ENCODE results near the gene EXOC3. TPM values are rescaled to one million over a fixed set of nuclear protein-coding genes. Genes with fewer than 3 reads are reported as not detected.

EXOC3 gene
- total RNA-seq, 1 donor from 2014 or later, result 23.8 TPM

DNA sequence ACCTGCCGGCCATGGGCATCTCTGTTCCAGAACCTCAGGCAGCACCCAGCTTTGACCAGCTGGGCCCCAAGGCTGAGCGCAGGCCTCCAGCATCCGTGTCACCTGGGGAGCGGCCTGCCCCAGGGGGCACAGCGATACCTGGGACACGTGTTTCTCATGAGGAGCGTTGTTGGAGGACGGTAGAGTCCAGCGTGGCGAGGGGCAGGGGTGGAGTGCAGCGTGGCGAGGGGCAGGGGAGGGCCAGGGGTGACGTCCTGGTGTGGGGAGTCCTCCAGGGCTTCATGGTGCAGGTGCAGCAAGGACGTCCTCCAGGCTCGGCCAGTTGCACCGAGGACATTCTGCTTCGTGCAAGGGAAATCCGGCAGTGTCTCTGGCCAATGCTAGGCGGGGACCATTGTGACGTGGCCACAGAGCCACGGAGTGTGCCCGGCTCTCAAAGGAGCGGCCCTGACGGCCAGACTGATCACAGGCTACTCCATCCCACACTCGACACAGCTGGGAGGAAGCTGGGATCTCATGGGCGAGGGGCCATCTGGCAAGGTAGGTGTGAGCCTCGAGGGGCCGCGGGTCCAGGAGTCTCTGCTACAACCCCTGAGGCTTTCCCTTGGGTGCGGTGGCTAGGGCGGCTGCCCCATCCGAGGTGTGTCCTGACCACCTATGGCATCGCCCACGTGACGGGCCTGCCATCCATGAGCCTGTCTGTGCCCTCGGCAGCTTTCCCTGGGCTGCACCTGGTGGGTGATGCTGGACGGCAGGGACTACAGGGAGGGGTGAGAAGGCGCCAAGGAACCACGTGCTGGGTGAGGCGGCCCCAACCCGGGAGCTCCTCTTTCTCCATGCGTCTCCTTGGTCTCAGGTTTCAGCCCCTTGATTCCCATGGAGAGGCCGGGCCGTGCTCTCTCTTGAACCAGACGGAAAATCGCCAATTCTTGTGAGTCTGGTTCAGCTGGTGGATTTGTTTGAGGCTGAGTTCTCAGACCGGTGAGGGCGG lies 47.4 kb downstream of the EXOC3 start:
- no peak overlapping the region for H3K4me3 ChIP-seq (ENCODE audit: low read depth, low read length)
- TF ChIP-seq, protein P1, sequence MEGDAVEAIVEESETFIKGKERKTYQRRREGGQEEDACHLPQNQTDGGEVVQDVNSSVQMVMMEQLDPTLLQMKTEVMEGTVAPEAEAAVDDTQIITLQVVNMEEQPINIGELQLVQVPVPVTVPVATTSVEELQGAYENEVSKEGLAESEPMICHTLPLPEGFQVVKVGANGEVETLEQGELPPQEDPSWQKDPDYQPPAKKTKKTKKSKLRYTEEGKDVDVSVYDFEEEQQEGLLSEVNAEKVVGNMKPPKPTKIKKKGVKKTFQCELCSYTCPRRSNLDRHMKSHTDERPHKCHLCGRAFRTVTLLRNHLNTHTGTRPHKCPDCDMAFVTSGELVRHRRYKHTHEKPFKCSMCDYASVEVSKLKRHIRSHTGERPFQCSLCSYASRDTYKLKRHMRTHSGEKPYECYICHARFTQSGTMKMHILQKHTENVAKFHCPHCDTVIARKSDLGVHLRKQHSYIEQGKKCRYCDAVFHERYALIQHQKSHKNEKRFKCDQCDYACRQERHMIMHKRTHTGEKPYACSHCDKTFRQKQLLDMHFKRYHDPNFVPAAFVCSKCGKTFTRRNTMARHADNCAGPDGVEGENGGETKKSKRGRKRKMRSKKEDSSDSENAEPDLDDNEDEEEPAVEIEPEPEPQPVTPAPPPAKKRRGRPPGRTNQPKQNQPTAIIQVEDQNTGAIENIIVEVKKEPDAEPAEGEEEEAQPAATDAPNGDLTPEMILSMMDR (conservative IDR thresholded peaks at IDR 0.05; ENCODE audit: low read depth, low read length), result no peak
- no peak for DNase-seq (ENCODE audit: low read depth)

DNA sequence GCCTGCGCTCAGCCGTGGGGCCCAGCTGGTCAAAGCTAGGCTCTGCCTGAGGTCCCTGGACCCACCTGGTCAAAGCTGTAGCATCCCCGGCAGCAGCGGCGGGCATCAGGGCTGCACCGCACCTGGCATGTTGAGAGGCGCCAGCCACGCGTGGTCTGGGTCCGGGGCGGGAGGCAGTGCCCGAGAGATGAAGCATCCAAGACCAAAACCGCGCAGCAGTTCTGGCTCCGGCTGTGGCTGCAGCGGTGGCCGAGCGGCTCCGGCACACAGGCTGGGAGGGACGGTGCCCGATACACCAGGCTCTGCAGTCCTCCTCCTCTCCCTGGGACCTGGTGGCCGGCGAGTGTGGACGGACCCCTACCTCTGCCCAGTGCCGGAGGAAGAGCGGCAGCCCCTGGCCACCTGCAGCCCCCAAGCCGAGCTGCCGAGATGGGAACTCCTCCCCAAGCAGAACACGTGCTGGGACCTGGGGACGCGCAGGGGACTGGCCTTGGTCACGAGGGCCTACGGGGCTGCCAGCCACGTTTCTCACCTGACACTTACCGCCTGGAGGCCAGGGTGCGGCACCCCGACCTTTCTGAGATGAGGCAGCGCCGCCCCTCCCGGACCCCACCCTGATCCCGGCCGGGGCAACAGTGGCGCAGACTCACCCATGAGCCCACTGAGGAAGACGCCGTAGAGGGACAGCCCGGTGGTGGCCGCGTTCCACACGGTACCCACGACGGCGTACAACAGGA lies 48.3 kb downstream of the EXOC3 start:
- H3K4me3 ChIP-seq (ENCODE audit: low read depth, low read length), result no peak overlapping the region
- no peak for DNase-seq (ENCODE audit: low read depth)
- TF ChIP-seq, protein P1 (conservative IDR thresholded peaks at IDR 0.05; ENCODE audit: low read depth, low read length), result no peak

DNA sequence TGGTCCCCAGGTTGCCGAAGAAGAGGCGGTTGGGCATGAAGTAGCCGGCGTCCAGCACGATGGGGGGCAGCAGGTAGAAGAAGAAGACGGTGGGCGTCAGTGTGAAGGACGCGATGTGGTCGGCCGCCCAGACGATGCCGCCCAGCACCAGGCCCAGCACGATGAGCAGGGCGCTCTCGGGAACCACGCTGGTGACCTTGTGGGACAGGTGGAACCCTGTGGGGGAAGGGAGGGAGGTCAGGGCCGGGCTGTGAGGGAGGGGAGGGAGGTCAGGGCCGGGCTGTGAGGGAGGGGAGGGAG lies 48.8 kb downstream of the EXOC3 start:
- TF ChIP-seq, protein P1 (conservative IDR thresholded peaks at IDR 0.05; ENCODE audit: low read depth, low read length), result no peak
- no peak overlapping the region for H3K4me3 ChIP-seq (ENCODE audit: low read depth, low read length)
- DNase-seq (ENCODE audit: low read depth), result no peak

DNA sequence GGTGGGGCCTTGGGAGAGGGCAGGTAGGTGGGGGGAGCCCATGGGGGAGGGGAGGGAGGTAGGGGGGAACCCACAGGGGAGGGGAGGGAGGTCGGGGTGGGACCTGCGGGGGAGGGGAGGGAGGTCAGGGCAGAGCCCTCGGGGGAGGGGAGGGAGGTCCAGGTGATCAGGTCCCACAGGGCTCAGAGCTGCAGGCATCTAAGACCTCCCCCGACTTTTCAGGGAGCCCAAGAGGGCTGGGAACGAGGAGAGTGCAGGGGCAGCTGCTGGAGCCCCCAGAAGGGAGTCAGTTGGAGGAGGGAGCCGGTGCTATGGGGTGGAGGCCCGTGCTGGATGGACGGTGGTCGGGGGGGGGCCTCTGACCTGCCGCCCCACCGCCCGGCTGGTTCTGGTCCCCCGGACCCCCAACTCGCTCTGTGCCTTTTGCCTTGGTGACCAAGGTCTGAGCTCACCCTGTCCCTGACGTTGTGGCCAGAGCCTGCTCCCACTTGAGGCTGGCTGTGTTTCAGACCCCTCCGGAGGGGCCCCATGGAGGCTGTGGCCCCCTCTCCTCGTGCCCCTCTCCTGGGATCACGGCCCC lies 49.4 kb downstream of the EXOC3 start:
- TF ChIP-seq, protein P1 (conservative IDR thresholded peaks at IDR 0.05; ENCODE audit: low read depth, low read length), result no peak
- DNase-seq (ENCODE audit: low read depth), result no peak
- H3K4me3 ChIP-seq (ENCODE audit: low read depth, low read length), result no peak overlapping the region

DNA sequence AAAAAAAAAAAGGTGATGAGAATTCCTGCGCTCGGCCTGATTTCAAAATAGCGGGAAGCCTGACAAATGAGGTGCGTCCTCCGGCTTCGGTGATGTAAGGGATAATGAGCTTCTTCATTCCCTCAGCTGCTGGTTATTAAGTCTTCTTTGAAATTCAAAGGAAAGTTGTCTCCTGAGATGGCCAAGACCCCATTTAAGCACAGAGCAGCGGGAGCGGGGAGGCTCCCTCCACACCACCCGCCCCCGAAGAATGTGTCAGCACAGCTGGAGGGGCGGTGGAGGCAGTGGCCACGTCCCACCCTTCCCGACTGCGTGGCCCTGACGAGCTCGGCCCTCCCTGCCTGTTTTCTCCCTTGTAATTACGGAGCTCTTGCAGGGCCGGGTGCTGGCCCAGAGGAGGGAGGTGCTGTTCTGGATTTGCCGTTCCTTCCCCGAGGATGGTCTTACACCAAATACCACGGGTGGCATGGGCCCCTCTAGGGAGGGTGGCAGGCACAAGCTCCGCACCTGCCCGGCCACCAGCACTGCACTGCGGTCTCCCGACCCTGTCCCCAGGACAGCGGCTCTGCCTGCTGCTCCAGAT lies 50.2 kb downstream of the EXOC3 start:
- TF ChIP-seq, protein P1 (conservative IDR thresholded peaks at IDR 0.05; ENCODE audit: low read depth, low read length), result no peak
- DNase-seq (ENCODE audit: low read depth), result no peak
- no peak overlapping the region for H3K4me3 ChIP-seq (ENCODE audit: low read depth, low read length)

DNA sequence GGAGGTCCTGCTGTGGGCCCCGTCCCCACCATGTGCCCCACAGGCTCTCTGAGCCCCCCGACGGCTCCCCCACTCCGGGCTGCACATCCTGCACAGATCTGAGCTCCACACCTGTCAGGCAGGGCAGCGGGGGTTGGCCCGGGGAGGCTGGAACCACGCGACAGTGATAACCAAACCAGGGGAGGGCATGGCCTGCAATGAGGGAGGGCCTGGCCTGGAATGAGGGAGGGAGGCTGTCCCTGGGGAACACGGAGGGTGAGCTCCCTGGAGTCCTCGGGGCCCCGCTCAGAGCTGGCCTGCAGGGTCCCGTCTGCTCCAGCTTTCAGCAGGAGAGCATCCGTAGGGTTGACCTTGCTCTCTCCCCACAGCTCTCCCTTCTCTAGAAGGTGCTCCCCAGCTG lies 50.8 kb downstream of the EXOC3 start:
- H3K4me3 ChIP-seq (ENCODE audit: low read depth, low read length), result no peak overlapping the region
- no peak for DNase-seq (ENCODE audit: low read depth)
- TF ChIP-seq, protein P1 (conservative IDR thresholded peaks at IDR 0.05; ENCODE audit: low read depth, low read length), result no peak

All from epithelial cell of proximal tubule (primary cell).